Activated gamma-delta T cell treated with Interleukin-2 at 50 U/mL for 16 hours (primary cell): ENCODE measurements around the gene TENM4.
"Not testable (repeated sequence)": the region's sequence is repeated elsewhere in the genome, so short reads cannot be mapped to it uniquely, and the experiment has no call there.

Experiments used
- DNase-seq: peaks from one replicate; pipeline ENCODE4 v3.0.0-alpha.2; 2020

The TENM4 gene

GRCh38 chr11:79199729-79200354 lies 241.0 kb downstream of the TENM4 start:
- DNase-seq, result no peak

- DNase-seq, result no peak
Observed at GRCh38 chr11:79198898-79199250, 242.0 kb downstream of the TENM4 start.

GRCh38 chr11:79198203-79198897 lies 242.5 kb downstream of the TENM4 start:
- no peak for DNase-seq

- DNase-seq, result no peak
Observed at GRCh38 chr11:79196950-79197349, 243.9 kb downstream of the TENM4 start.

GRCh38 chr11:79195209-79195608 lies 245.6 kb downstream of the TENM4 start:
- DNase-seq, result no peak

GRCh38 chr11:79193663-79194310 lies 247.0 kb downstream of the TENM4 start:
- DNase-seq, result no peak

- DNase-seq, result no peak
Observed at GRCh38 chr11:79192836-79193235, 248.0 kb downstream of the TENM4 start.

- not testable (repeated sequence) for DNase-seq
Observed at GRCh38 chr11:79191716-79192115, 249.1 kb downstream of the TENM4 start.

GRCh38 chr11:79190553-79190952 lies 250.3 kb downstream of the TENM4 start:
- not testable (repeated sequence) for DNase-seq

- no peak for DNase-seq
Observed at GRCh38 chr11:79189601-79190000, 251.2 kb downstream of the TENM4 start.

GRCh38 chr11:79189055-79189454 lies 251.8 kb downstream of the TENM4 start:
- DNase-seq, result no peak

GRCh38 chr11:79186669-79187068 lies 254.2 kb downstream of the TENM4 start:
- no peak for DNase-seq

- DNase-seq, result no peak
Observed at GRCh38 chr11:79185351-79185750, 255.5 kb downstream of the TENM4 start.

GRCh38 chr11:79184285-79184684 lies 256.5 kb downstream of the TENM4 start:
- no peak for DNase-seq

GRCh38 chr11:79182794-79183193 lies 258.0 kb downstream of the TENM4 start:
- DNase-seq, result no peak

- DNase-seq, result no peak
Observed at GRCh38 chr11:79179087-79179486, 261.7 kb downstream of the TENM4 start.

GRCh38 chr11:79174045-79175008 lies 266.5 kb downstream of the TENM4 start:
- DNase-seq, result no peak

GRCh38 chr11:79173615-79174014 lies 267.2 kb downstream of the TENM4 start:
- DNase-seq, result no peak

GRCh38 chr11:79170321-79170720 lies 270.5 kb downstream of the TENM4 start:
- DNase-seq, result no peak

- no peak for DNase-seq
Observed at GRCh38 chr11:79168530-79169110, 272.2 kb downstream of the TENM4 start.

- no peak for DNase-seq
Observed at GRCh38 chr11:79167510-79168188, 273.2 kb downstream of the TENM4 start.

- DNase-seq, result no peak
Observed at GRCh38 chr11:79165908-79166307, 274.9 kb downstream of the TENM4 start.
